ENCODE results near the gene KCNMA1. TPM values are rescaled to one million over a fixed set of nuclear protein-coding genes. Genes with fewer than 3 reads are reported as not detected.

KCNMA1 gene
- total RNA-seq, 1 experiment from 2014 or later = 0.49 TPM

DNA sequence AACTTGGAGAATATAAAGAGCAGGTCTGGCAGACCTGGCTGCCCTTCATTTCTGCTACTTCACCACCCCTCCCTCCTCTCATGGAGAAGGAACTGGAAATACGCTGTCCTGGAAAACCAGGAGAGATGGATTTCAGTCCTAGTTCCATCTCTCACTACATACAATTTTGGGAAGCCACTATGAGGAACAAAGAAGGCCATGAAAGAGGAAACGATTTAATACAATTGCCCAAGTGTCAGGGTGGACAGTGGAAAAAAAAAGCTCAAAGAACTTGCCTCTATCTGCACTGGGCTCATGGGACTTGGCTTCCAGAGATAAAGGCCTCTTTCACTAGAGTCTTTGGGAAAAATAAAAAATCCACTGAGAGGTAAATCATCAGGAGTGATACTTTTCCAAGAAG is 561.7 kb downstream of the KCNMA1 start:
- RAD21 ChIA-PET (ENCODE audit: low non-redundant PET in 1 of 2, low total read pairs in 2 of 2, uncharacterized antibody in 2 of 2, unreplicated experiment in 2 of 2) = no interaction called here
- CTCF ChIA-PET = no interaction called here
- no peak for DNase-seq (ENCODE audit: low read depth, low spot score)
- no peaks in the 10 kb centered on the region for H4K20me1 ChIP-seq (ENCODE audit: insufficient read depth)
- no peak overlapping the region for H2AFZ ChIP-seq (ENCODE audit: low read depth, low read length, poor library complexity, severe bottlenecking)
- POLR2A ChIA-PET = no interaction called here
- H3K4me1 ChIP-seq (ENCODE audit: control insufficient read depth in 1 of 2, insufficient read depth in 2 of 2, low read length in 2 of 2) = no peaks in the 10 kb centered on the region
- intact Hi-C loops (cut with micrococcal nuclease) = no loop called here
- no peak overlapping the region for H3K9ac ChIP-seq (ENCODE audit: low read length)
- H3K4me3 ChIP-seq (replicated peaks in 1 of 2; ENCODE audit: low read depth in 1 of 2, low read length in 2 of 2) = no peak overlapping the region
- BruUV-seq (replicated peaks) = no TSS peak
- no peak overlapping the region for H3K4me2 ChIP-seq (ENCODE audit: low read length)
- ATAC-seq = no peak
- no peaks in the 10 kb centered on the region for H3K79me2 ChIP-seq (ENCODE audit: insufficient read depth, low read length)
- H3K9me2 ChIP-seq (ENCODE audit: insufficient read depth) = no peaks in the 10 kb centered on the region
- peaks cover 61% of the 10 kb centered on the region for H3K27me3 ChIP-seq (ENCODE audit: insufficient read depth, low read length)
- H3K36me3 ChIP-seq (ENCODE audit: control insufficient read depth in 1 of 2, insufficient read depth in 2 of 2, low read length in 2 of 2) = no peaks in the 10 kb centered on the region
- TF ChIP-seq ELF1 (IDR thresholded peaks at IDR 0.05; ENCODE audit: borderline replicate concordance, low read depth) (no peak), JUND (IDR thresholded peaks at IDR 0.05) (no peak), EZH2phosphoT487 (IDR thresholded peaks at IDR 0.05; ENCODE audit: borderline replicate concordance) (no peak), SP1 (IDR thresholded peaks at IDR 0.05; ENCODE audit: low read depth) (no peak), EGR1 (IDR thresholded peaks at IDR 0.05; ENCODE audit: low read depth) (no peak), POLR2A (IDR thresholded peaks at IDR 0.05; ENCODE audit: borderline replicate concordance, extremely low read depth, insufficient read depth, insufficient read length) (no peak), RAD21 (IDR thresholded peaks at IDR 0.05; ENCODE audit: low read depth) (no peak), SRF (IDR thresholded peaks at IDR 0.05; ENCODE audit: low read depth) (no peak), EZH2 (IDR thresholded peaks at IDR 0.05) (no peak), ZNF274 (IDR thresholded peaks at IDR 0.05; ENCODE audit: low read depth, low read length) (no peak), TCF7L2 (IDR thresholded peaks at IDR 0.05; ENCODE audit: borderline replicate concordance, extremely low read depth, insufficient read depth, insufficient read length) (no peak), CBX3 (IDR thresholded peaks at IDR 0.05; ENCODE audit: low read depth) (no peak), POLR2AphosphoS5 (IDR thresholded peaks at IDR 0.05; ENCODE audit: low read depth, low read length) (no peak), SIN3A (IDR thresholded peaks at IDR 0.05; ENCODE audit: low read depth) (no peak), FOSL1 (IDR thresholded peaks at IDR 0.05; ENCODE audit: low read depth) (no peak), CEBPB (IDR thresholded peaks at IDR 0.05; ENCODE audit: low read depth) (no peak), ZFX (IDR thresholded peaks at IDR 0.05) (no peak)
- TF ChIP-seq, protein P1, sequence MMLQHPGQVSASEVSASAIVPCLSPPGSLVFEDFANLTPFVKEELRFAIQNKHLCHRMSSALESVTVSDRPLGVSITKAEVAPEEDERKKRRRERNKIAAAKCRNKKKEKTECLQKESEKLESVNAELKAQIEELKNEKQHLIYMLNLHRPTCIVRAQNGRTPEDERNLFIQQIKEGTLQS (IDR thresholded peaks at IDR 0.05) = no peak
- TF ChIP-seq, protein P2, sequence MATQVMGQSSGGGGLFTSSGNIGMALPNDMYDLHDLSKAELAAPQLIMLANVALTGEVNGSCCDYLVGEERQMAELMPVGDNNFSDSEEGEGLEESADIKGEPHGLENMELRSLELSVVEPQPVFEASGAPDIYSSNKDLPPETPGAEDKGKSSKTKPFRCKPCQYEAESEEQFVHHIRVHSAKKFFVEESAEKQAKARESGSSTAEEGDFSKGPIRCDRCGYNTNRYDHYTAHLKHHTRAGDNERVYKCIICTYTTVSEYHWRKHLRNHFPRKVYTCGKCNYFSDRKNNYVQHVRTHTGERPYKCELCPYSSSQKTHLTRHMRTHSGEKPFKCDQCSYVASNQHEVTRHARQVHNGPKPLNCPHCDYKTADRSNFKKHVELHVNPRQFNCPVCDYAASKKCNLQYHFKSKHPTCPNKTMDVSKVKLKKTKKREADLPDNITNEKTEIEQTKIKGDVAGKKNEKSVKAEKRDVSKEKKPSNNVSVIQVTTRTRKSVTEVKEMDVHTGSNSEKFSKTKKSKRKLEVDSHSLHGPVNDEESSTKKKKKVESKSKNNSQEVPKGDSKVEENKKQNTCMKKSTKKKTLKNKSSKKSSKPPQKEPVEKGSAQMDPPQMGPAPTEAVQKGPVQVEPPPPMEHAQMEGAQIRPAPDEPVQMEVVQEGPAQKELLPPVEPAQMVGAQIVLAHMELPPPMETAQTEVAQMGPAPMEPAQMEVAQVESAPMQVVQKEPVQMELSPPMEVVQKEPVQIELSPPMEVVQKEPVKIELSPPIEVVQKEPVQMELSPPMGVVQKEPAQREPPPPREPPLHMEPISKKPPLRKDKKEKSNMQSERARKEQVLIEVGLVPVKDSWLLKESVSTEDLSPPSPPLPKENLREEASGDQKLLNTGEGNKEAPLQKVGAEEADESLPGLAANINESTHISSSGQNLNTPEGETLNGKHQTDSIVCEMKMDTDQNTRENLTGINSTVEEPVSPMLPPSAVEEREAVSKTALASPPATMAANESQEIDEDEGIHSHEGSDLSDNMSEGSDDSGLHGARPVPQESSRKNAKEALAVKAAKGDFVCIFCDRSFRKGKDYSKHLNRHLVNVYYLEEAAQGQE (IDR thresholded peaks at IDR 0.05; ENCODE audit: low read depth) = no peak
- TF ChIP-seq, protein P3, sequence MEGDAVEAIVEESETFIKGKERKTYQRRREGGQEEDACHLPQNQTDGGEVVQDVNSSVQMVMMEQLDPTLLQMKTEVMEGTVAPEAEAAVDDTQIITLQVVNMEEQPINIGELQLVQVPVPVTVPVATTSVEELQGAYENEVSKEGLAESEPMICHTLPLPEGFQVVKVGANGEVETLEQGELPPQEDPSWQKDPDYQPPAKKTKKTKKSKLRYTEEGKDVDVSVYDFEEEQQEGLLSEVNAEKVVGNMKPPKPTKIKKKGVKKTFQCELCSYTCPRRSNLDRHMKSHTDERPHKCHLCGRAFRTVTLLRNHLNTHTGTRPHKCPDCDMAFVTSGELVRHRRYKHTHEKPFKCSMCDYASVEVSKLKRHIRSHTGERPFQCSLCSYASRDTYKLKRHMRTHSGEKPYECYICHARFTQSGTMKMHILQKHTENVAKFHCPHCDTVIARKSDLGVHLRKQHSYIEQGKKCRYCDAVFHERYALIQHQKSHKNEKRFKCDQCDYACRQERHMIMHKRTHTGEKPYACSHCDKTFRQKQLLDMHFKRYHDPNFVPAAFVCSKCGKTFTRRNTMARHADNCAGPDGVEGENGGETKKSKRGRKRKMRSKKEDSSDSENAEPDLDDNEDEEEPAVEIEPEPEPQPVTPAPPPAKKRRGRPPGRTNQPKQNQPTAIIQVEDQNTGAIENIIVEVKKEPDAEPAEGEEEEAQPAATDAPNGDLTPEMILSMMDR (IDR thresholded peaks at IDR 0.05 in 2 of 3, conservative IDR thresholded peaks at IDR 0.05 in 1 of 3; ENCODE audit: borderline replicate concordance in 1 of 3, insufficient read depth in 1 of 3, low read depth in 2 of 3, low read length in 2 of 3) = no peak
- no peak overlapping the region for H3K27ac ChIP-seq (ENCODE audit: low read depth, low read length)
- H3K9me3 ChIP-seq (ENCODE audit: control insufficient read depth in 1 of 2, insufficient read depth in 1 of 2, low read depth in 1 of 2, low read length in 2 of 2) = no peaks in the 10 kb centered on the region

All from HCT116 (cell line).